Liver (tissue), 9 donors: ENCODE results near the gene ZGPAT. TPM values are rescaled to one million over a fixed set of nuclear protein-coding genes. Genes with fewer than 3 reads are reported as not detected.

Source experiments
- DNase-seq: peaks from one replicate; pipeline ENCODE4 v3.0.0-alpha.2; 2017; ENCODE audit warnings: low spot score
- H3K27ac ChIP-seq, 2 donors: one replicate each; pipeline ENCODE4 v1.7.0; 2013; ENCODE audit warnings: inconsistent platforms in 2 of 2, low read length in 2 of 2, control low read depth in 1 of 2, low read depth in 1 of 2, mild to moderate bottlenecking in 1 of 2
- H3K27me3 ChIP-seq, 4 donors: one replicate each; pipeline versions ENCODE4 v1.6.1 to v1.7.0; 2013; ENCODE audit warnings: low read length in 3 of 4, inconsistent platforms in 1 of 4, mild to moderate bottlenecking in 1 of 4, moderate library complexity in 1 of 4; ENCODE audit not compliant: control insufficient read depth in 4 of 4, insufficient read depth in 4 of 4
- H3K36me3 ChIP-seq, 4 donors: one replicate each; pipeline versions ENCODE4 v1.6.1 to v1.7.0; 2013; ENCODE audit warnings: low read length in 3 of 4, mild to moderate bottlenecking in 3 of 4, low read depth in 1 of 4, moderate library complexity in 1 of 4; ENCODE audit not compliant: control insufficient read depth in 4 of 4, insufficient read depth in 3 of 4
- H3K4me1 ChIP-seq, 4 donors: one replicate each; pipeline versions ENCODE4 v1.6.1 to v1.7.0; 2013; ENCODE audit warnings: low read length in 3 of 4, mild to moderate bottlenecking in 3 of 4, moderate library complexity in 1 of 4; ENCODE audit not compliant: control insufficient read depth in 4 of 4, insufficient read depth in 4 of 4
- H3K4me3 ChIP-seq, 3 donors: one replicate each; pipeline versions ENCODE4 v1.6.1 to v1.7.0; 2013; ENCODE audit warnings: low read length in 3 of 3, control low read depth in 1 of 3, low read depth in 1 of 3, mild to moderate bottlenecking in 1 of 3
- H3K9ac ChIP-seq, 2 donors: one replicate each; pipeline ENCODE4 v1.7.0; 2013; ENCODE audit warnings: low read length in 2 of 2, mild to moderate bottlenecking in 2 of 2, moderate library complexity in 2 of 2, control low read depth in 1 of 2, low read depth in 1 of 2
- H3K9me3 ChIP-seq, 4 donors: one replicate each; pipeline versions ENCODE4 v1.6.1 to v1.7.0; 2013; ENCODE audit warnings: low read length in 3 of 4; ENCODE audit not compliant: control insufficient read depth in 4 of 4
- GABPA ChIP-seq, 2 donors: IDR thresholded peaks in 1 of 2; conservative IDR thresholded peaks in 1 of 2; 2 replicates each; pipeline ENCODE4 v1.6.1; 2016; ENCODE audit warnings: antibody characterized with exemption in 2 of 2, mild to moderate bottlenecking in 1 of 2, moderate library complexity in 1 of 2
- HNF4A ChIP-seq, 2 donors: conservative IDR thresholded peaks; 2 replicates each; pipeline ENCODE4 v1.6.1; 2016; ENCODE audit warnings: antibody characterized with exemption in 2 of 2, mild to moderate bottlenecking in 2 of 2
- HNF4G ChIP-seq: IDR thresholded peaks from 2 replicates; pipeline ENCODE4 v1.6.1; 2016; ENCODE audit warnings: antibody characterized with exemption
- JUND ChIP-seq, 2 donors: IDR thresholded peaks; 2 replicates each; pipeline ENCODE4 v1.6.1; 2016; ENCODE audit warnings: antibody characterized with exemption in 2 of 2
- NR2F2 ChIP-seq: IDR thresholded peaks from 2 replicates; pipeline ENCODE4 v1.6.1; 2016; ENCODE audit warnings: antibody characterized with exemption
- RAD21 ChIP-seq, 2 donors: IDR thresholded peaks; 2 replicates each; pipeline ENCODE4 v1.6.1; 2016; ENCODE audit warnings: antibody characterized with exemption in 2 of 2, mild to moderate bottlenecking in 2 of 2
- RXRA ChIP-seq, 2 donors: IDR thresholded peaks; 2 replicates each; pipeline ENCODE4 v1.6.1; 2017 to 2018; ENCODE audit warnings: antibody characterized with exemption in 2 of 2, mild to moderate bottlenecking in 1 of 2
- SP1 ChIP-seq: IDR thresholded peaks from 2 replicates; pipeline ENCODE4 v1.6.1; 2018; ENCODE audit warnings: antibody characterized with exemption, mild to moderate bottlenecking
- TAF1 ChIP-seq: conservative IDR thresholded peaks from 2 replicates; pipeline ENCODE4 v1.6.1; 2016; ENCODE audit warnings: antibody characterized with exemption, mild to moderate bottlenecking
- YY1 ChIP-seq: IDR thresholded peaks from 2 replicates; pipeline ENCODE4 v1.6.1; 2016; ENCODE audit warnings: antibody characterized with exemption, mild to moderate bottlenecking
- WGBS: extraction: QIAGEN DNeasy Blood & Tissue Kit; methylation state at CpG from one replicate; pipeline ENCODE4 v1.1.7; 2013; 5-methylcytosine and 5-hydroxymethylcytosine counted together
- polyA plus RNA-seq, 2 donors: library from polyadenylated mRNA; stranded (reverse) in 1 of 2; unstranded in 1 of 2; fragments of 200-250 nt in 1 of 2; fragments of >200 nt in 1 of 2; fragmentation: Nextera tagmentation in 1 of 2; extraction: Ambion mirVana in 1 of 2; gene quantifications; one replicate each; pipeline versions ENCODE4 v1.2.1 to v1.2.3, GENCODE V29; 2013 to 2015
- total RNA-seq, 2 donors: library from RNA; depleted of rRNA; stranded (reverse); fragments of >200 nt; gene quantifications; one replicate each; pipeline ENCODE4 v1.2.3, GENCODE V29; 2014
- TF ChIP-seq, protein P1 (sequence below): IDR thresholded peaks from 2 replicates; pipeline ENCODE4 v1.6.1; 2016; ENCODE audit warnings: antibody characterized with exemption
- TF ChIP-seq, protein P2 (sequence below): fragments of 150-350 bp; IDR thresholded peaks from 2 replicates; pipeline ENCODE4 v1.5.1; 2017; ENCODE audit warnings: improper control_type of control experiment, low read depth, low read length; ENCODE audit not compliant: missing input control
- donor health status: healthy.
- donor health status: healthy.
- donor health status: healthy.
- donor health status: healthy.
- donor health status: healthy.

Gene ZGPAT
- total and polyA plus RNA-seq, 4 donors, result 10.3 to 90.5 (median 20.5) TPM

DNA sequence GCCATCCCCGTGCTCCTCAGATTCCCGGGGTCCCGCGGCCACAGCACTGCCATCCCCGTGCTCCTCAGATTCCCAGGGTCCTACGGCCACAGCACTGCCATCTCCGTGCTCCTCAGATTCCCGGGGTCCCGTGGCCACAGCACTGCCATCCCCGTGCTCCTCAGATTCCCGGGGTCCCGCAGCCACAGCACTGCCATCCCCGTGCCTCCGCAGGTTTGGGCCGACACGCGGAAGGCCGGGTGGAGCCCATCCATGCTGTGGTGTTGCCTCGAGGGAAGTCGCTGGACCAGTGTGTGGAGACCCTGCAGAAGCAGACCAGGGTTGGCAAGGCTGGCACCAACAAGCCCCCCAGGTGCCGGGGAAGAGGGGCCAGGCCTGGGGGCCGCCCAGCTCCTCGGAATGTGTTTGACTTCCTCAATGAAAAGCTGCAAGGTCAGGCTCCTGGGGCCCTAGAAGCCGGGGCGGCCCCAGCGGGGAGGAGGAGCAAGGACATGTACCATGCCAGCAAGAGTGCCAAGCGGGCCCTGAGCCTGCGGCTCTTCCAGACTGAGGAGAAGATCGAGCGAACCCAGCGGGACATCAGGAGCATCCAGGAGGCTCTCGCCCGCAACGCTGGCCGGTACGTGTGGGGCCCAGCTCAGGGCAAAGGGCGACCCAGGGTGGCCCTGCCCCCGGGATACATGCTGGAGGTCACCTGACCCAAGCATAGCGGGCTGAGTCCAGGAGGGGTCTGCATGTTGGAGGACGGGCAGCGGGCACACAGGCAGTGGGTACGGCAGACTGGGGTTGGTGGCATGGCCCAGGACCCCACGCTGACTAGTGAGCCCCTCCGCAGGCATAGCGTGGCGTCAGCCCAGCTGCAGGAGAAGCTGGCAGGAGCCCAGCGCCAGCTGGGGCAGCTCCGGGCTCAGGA, 27.4 kb downstream of the ZGPAT start:
- H3K27me3 ChIP-seq, result no peaks in the 10 kb centered on the region
- H3K27ac ChIP-seq, result peak overlapping the region; percentile 35 to 43
- peaks cover 6 to 63% (median 41%) of the 10 kb centered on the region in 4 donors for H3K4me1 ChIP-seq
- H3K36me3 ChIP-seq, result no peaks in the 10 kb centered on the region
- no peaks in the 10 kb centered on the region for H3K9me3 ChIP-seq
- H3K9ac ChIP-seq, result no peak overlapping the region
- peak; percentile 51 for DNase-seq
- TF ChIP-seq GABPA (IDR thresholded peaks at IDR 0.05 in 1 of 2, conservative IDR thresholded peaks at IDR 0.05 in 1 of 2) (no peak), HNF4G (peak; percentile 17), YY1 (peak; percentile 44), RAD21 (IDR thresholded peaks at IDR 0.05) (no peak), HNF4A (conservative IDR thresholded peaks at IDR 0.05) (peak; percentile 87 to 90), NR2F2 (peak; percentile 54), RXRA (IDR thresholded peaks at IDR 0.05) (peak; percentile 79 to 83), SP1 (peak; percentile 49)
- TF ChIP-seq, protein P1, sequence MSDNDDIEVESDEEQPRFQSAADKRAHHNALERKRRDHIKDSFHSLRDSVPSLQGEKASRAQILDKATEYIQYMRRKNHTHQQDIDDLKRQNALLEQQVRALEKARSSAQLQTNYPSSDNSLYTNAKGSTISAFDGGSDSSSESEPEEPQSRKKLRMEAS, result peak; percentile 48
- TF ChIP-seq, protein P2, sequence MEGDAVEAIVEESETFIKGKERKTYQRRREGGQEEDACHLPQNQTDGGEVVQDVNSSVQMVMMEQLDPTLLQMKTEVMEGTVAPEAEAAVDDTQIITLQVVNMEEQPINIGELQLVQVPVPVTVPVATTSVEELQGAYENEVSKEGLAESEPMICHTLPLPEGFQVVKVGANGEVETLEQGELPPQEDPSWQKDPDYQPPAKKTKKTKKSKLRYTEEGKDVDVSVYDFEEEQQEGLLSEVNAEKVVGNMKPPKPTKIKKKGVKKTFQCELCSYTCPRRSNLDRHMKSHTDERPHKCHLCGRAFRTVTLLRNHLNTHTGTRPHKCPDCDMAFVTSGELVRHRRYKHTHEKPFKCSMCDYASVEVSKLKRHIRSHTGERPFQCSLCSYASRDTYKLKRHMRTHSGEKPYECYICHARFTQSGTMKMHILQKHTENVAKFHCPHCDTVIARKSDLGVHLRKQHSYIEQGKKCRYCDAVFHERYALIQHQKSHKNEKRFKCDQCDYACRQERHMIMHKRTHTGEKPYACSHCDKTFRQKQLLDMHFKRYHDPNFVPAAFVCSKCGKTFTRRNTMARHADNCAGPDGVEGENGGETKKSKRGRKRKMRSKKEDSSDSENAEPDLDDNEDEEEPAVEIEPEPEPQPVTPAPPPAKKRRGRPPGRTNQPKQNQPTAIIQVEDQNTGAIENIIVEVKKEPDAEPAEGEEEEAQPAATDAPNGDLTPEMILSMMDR, result no peak
- 41% methylated on average over 48 of the region's 48 CpGs for WGBS
- peak overlapping the region; percentile 50 to 86 (median 54) for H3K4me3 ChIP-seq

DNA sequence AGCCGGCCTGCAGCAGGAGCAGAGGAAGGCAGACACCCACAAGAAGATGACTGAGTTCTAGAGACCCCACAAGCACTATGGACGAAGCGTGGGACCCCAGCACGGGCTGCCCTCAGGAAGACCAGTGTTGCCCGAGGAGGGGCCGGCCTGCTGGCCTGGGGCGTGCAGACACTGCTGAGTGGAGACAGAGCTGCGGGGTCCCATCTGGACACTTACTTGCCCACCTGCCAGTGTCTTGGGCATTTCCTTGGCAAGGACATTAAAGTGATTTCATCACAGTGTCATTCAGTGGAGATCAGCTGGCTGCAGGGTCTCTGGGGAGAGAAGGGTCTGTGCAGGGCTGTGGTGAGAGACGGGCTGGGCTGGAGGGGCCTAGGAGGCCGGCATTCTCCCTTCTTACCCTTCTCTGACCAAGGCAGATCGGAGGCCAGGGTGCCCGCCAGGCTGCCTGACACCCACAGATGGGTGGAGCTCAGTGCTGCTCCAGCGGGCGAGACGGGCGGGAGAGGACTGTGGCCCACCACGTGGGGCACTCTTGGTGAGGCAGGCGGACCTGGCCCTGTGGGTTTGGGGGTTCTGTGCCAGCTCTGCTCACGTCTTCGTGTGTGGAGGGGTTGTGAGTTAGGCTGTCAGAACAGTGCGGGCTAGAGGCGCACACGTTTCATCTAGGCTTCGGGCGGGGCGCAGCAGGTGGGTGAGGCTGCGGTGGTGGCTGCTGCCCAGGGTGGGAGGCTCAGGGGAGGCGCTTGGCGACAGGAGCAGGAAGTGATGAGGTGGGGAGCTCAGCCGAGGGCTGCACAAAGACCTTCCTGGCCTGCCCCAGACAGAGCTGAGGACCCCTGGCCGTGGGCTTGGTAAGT, 28.2 kb downstream of the ZGPAT start, which contains the start of gene LIME1:
LIME1 (plus strand) TSS at position 806 of the 860 bp plus-strand sequence. CDS start 886 bp downstream, outside the sequence.
- peak within 1 kb of the TSS; percentile 50 to 86 (median 54) for H3K4me3 ChIP-seq
- no peak within 1 kb of the TSS for H3K9ac ChIP-seq
- H3K36me3 ChIP-seq, result no peaks in the 10 kb centered on the region
- 22% methylated on average over 31 of the region's 31 CpGs for WGBS
- no peaks in the 10 kb centered on the region for H3K27me3 ChIP-seq
- peak; percentile 30 for TF ChIP-seq TAF1
- no peak for TF ChIP-seq JUND (IDR thresholded peaks at IDR 0.05)
- peak in 1 of 2 donors; percentile 2 for TF ChIP-seq RXRA (IDR thresholded peaks at IDR 0.05)
- TF ChIP-seq, protein P1, result peak; percentile 44
- TF ChIP-seq, protein P2, result no peak
- peak in 1 of 2 donors; percentile 50 for TF ChIP-seq HNF4A (conservative IDR thresholded peaks at IDR 0.05)
- peak; percentile 40 for DNase-seq
- peak within 1 kb of the TSS; percentile 35 to 43 for H3K27ac ChIP-seq
- H3K4me1 ChIP-seq, result peaks cover 6 to 71% (median 45%) of the 10 kb centered on the region in 4 donors
- no peaks in the 10 kb centered on the region for H3K9me3 ChIP-seq
